NCI-H1092 (cell line): Measurements from ENCODE around the gene CCDC51.
"Not testable (repeated sequence)": the region's sequence is repeated elsewhere in the genome, so short reads cannot be mapped to it uniquely, and the experiment has no call there.

Experiments used
- DNase-seq: peaks from one replicate; lab custom pipeline; 2025; lab: John Stamatoyannopoulos, UW

Gene CCDC51

GRCh38 chr3:48439820-48440589 is at the start of gene CCDC51, which contains the start of gene TMA7:
Gene CCDC51, minus strand, starts transcription at chr3:48440119. Its CDS starts 4,991 bp downstream, at chr3:48435128.
Gene TMA7, plus strand, starts transcription at chr3:48440257. Its CDS starts 40 bp downstream, at chr3:48440297.
- peak; percentile 94 for DNase-seq

- no peak for DNase-seq
Measured at GRCh38 chr3:48486952-48487351, 47.0 kb upstream of the CCDC51 start.

- DNase-seq, result not testable (repeated sequence)
Measured at GRCh38 chr3:48482822-48483221, 42.9 kb upstream of the CCDC51 start.

GRCh38 chr3:48480891-48481290 is 41.0 kb upstream of the CCDC51 start:
- DNase-seq, result not testable (repeated sequence)

- no peak for DNase-seq
Measured at GRCh38 chr3:48478626-48479555, 39.0 kb upstream of the CCDC51 start.

- DNase-seq, result no peak
Measured at GRCh38 chr3:48477959-48478520, 38.1 kb upstream of the CCDC51 start.

- no peak for DNase-seq
Measured at GRCh38 chr3:48476426-48477053, 36.6 kb upstream of the CCDC51 start.

GRCh38 chr3:48475188-48475587 is 35.3 kb upstream of the CCDC51 start:
- no peak for DNase-seq

GRCh38 chr3:48474619-48475018 is 34.7 kb upstream of the CCDC51 start:
- DNase-seq, result no peak

GRCh38 chr3:48474031-48474430 is 34.1 kb upstream of the CCDC51 start:
- not testable (repeated sequence) for DNase-seq

GRCh38 chr3:48473617-48473952 is 33.7 kb upstream of the CCDC51 start:
- DNase-seq, result no peak

GRCh38 chr3:48472923-48473616 is 33.2 kb upstream of the CCDC51 start:
- peak; percentile 44 for DNase-seq

- no peak for DNase-seq
Measured at GRCh38 chr3:48472673-48472922, 32.7 kb upstream of the CCDC51 start.

- no peak for DNase-seq
Measured at GRCh38 chr3:48470286-48470685, 30.4 kb upstream of the CCDC51 start.

GRCh38 chr3:48469046-48469915 is 29.4 kb upstream of the CCDC51 start:
- DNase-seq, result no peak

- no peak for DNase-seq
Measured at GRCh38 chr3:48468329-48468731, 28.4 kb upstream of the CCDC51 start.

GRCh38 chr3:48467473-48468267 is 27.8 kb upstream of the CCDC51 start:
- no peak for DNase-seq

- DNase-seq, result no peak
Measured at GRCh38 chr3:48467110-48467454, 27.2 kb upstream of the CCDC51 start.

GRCh38 chr3:48466386-48467109 is 26.6 kb upstream of the CCDC51 start:
- no peak for DNase-seq
